ENCODE data around the gene GPR32. TPM values are rescaled to one million over a fixed set of nuclear protein-coding genes. Genes with fewer than 3 reads are reported as not detected.
"Not testable (repeated sequence)": the region's sequence is repeated elsewhere in the genome, so short reads cannot be mapped to it uniquely, and the experiment has no call there.

GPR32 gene
- total and polyA plus RNA-seq, 10 of the 15 experiments (the other 5 are each of a cell fraction or from before 2014, with no cell fraction given), result not detected

- CTCF ChIA-PET, result interaction anchor here (1.4 to 1.5 kb wide), 2 partner anchors 149 to 217 kb away, joined by 3 to 5 read pairs; no protein-coding TSS in a partner anchor
- H3K79me2 ChIP-seq (ENCODE audit: control insufficient read depth, insufficient read depth, low read length); intact Hi-C loops (cut with micrococcal nuclease; ENCODE audit: unreplicated experiment); H3K9me3 ChIP-seq (replicated peaks; ENCODE audit: control insufficient read depth, insufficient read depth, low read length); FAIRE-seq; H3K4me3 ChIP-seq; H3K4me1 ChIP-seq (ENCODE audit: control insufficient read depth, insufficient read depth, low read length); BruUV-seq (replicated peaks); H2AFZ ChIP-seq (ENCODE audit: control insufficient read depth, low read depth, low read length); POLR2A ChIA-PET; H3K4me2 ChIP-seq (ENCODE audit: control insufficient read depth, insufficient read depth); ATAC-seq; DNase-seq (ENCODE audit: low read depth, low spot score); H3K27me3 ChIP-seq (replicated peaks in 1 of 2; ENCODE audit: control insufficient read depth in 2 of 2, insufficient read depth in 2 of 2, low read length in 1 of 2); H3K36me3 ChIP-seq (ENCODE audit: control insufficient read depth in 2 of 2, insufficient read depth in 2 of 2, low read length in 1 of 2); in situ Hi-C loops (cut with MboI); H3K9ac ChIP-seq (ENCODE audit: control insufficient read depth, insufficient read depth, low read length); H3K27ac ChIP-seq (ENCODE audit: control insufficient read depth, insufficient read depth); H4K20me1 ChIP-seq (ENCODE audit: control insufficient read depth, insufficient read depth): not testable (repeated sequence)
- SMC1A ChIA-PET (ENCODE audit: uncharacterized antibody, unreplicated experiment), result interaction anchor here (0.5 kb wide), 1 partner anchor 183 kb away, joined by 3 read pairs; no protein-coding TSS in a partner anchor
- RAD21 ChIA-PET (ENCODE audit: unreplicated experiment), result interaction anchor here (1.2 kb wide), 1 partner anchor 19 kb away, joined by 3 read pairs; no protein-coding TSS in a partner anchor
- 58% methylated on average over 3 of the region's 3 CpGs for WGBS (ENCODE audit: insufficient coverage, insufficient replicate concordance, low lambda C conversion rate, missing lambda C conversion rate)
Observed at GRCh38 chr19:50772912-50773311, 2.6 kb downstream of the GPR32 start.

GRCh38 chr19:50773454-50773853 lies 3.2 kb downstream of the GPR32 start:
- in situ Hi-C loops (cut with MboI); H4K20me1 ChIP-seq (ENCODE audit: control insufficient read depth, insufficient read depth); BruUV-seq (replicated peaks); H3K27ac ChIP-seq (ENCODE audit: control insufficient read depth, insufficient read depth); H2AFZ ChIP-seq (ENCODE audit: control insufficient read depth, low read depth, low read length); H3K36me3 ChIP-seq (ENCODE audit: control insufficient read depth in 2 of 2, insufficient read depth in 2 of 2, low read length in 1 of 2); H3K79me2 ChIP-seq (ENCODE audit: control insufficient read depth, insufficient read depth, low read length); H3K27me3 ChIP-seq (replicated peaks in 1 of 2; ENCODE audit: control insufficient read depth in 2 of 2, insufficient read depth in 2 of 2, low read length in 1 of 2); POLR2A ChIA-PET; FAIRE-seq; intact Hi-C loops (cut with micrococcal nuclease; ENCODE audit: unreplicated experiment); H3K4me2 ChIP-seq (ENCODE audit: control insufficient read depth, insufficient read depth); DNase-seq (ENCODE audit: low read depth, low spot score); H3K9me3 ChIP-seq (replicated peaks; ENCODE audit: control insufficient read depth, insufficient read depth, low read length); H3K9ac ChIP-seq (ENCODE audit: control insufficient read depth, insufficient read depth, low read length); H3K4me1 ChIP-seq (ENCODE audit: control insufficient read depth, insufficient read depth, low read length); ATAC-seq; H3K4me3 ChIP-seq: not testable (repeated sequence)
- CTCF ChIA-PET, result interaction anchor here (0.8 to 1.5 kb wide), 4 partner anchors 149 to 621 kb away, joined by 3 to 5 read pairs (median 3); no protein-coding TSS in a partner anchor
- WGBS (ENCODE audit: insufficient coverage, insufficient replicate concordance, low lambda C conversion rate, missing lambda C conversion rate), result 7% methylated on average over 7 of the region's 7 CpGs
- RAD21 ChIA-PET (ENCODE audit: unreplicated experiment), result interaction anchor here (1.2 kb wide), 1 partner anchor 20 kb away, joined by 3 read pairs; no protein-coding TSS in a partner anchor
- SMC1A ChIA-PET (ENCODE audit: uncharacterized antibody, unreplicated experiment), result interaction anchor here (0.5 kb wide), 1 partner anchor 184 kb away, joined by 3 read pairs; no protein-coding TSS in a partner anchor

All from GM12878 (cell line).